NCI-H187 (cell line): ENCODE data around the gene CITED2.

Experiments
- DNase-seq, 2 experiments: peaks; one replicate each; lab custom pipeline; 2025; lab: John Stamatoyannopoulos, UW

CITED2 gene

GRCh38 chr6:139381216-139381865 lies 6.9 kb upstream of the CITED2 start:
- DNase-seq = no peak

- no peak for DNase-seq
Observed at GRCh38 chr6:139380611-139381010, 6.2 kb upstream of the CITED2 start.

GRCh38 chr6:139380168-139380567 lies 5.7 kb upstream of the CITED2 start:
- DNase-seq = no peak

- no peak for DNase-seq
Observed at GRCh38 chr6:139378882-139379341, 4.5 kb upstream of the CITED2 start.

- no peak for DNase-seq
Observed at GRCh38 chr6:139378226-139378625, 3.8 kb upstream of the CITED2 start.

GRCh38 chr6:139376604-139377218 lies 2.3 kb upstream of the CITED2 start:
- no peak for DNase-seq

GRCh38 chr6:139376017-139376330 lies 1.5 kb upstream of the CITED2 start:
- DNase-seq = no peak

- peak; percentile 64 to 93 for DNase-seq
Observed at GRCh38 chr6:139375226-139376016, 973 bp upstream of the CITED2 start.

GRCh38 chr6:139373928-139374356 lies 506 bp downstream of the CITED2 start:
- DNase-seq = no peak

- DNase-seq = peak; percentile 22 to 36
Observed at GRCh38 chr6:139373154-139373927, 1.1 kb downstream of the CITED2 start.

GRCh38 chr6:139372326-139373153 lies 1.9 kb downstream of the CITED2 start:
- DNase-seq = no peak

GRCh38 chr6:139371421-139372203 lies 2.8 kb downstream of the CITED2 start:
- DNase-seq = no peak

GRCh38 chr6:139370999-139371345 lies 3.5 kb downstream of the CITED2 start:
- DNase-seq = no peak

- DNase-seq = no peak
Observed at GRCh38 chr6:139370283-139370998, 4.0 kb downstream of the CITED2 start.

GRCh38 chr6:139369568-139370282 lies 4.7 kb downstream of the CITED2 start:
- DNase-seq = no peak

- DNase-seq = no peak
Observed at GRCh38 chr6:139369068-139369467, 5.4 kb downstream of the CITED2 start.

GRCh38 chr6:139368661-139369060 lies 5.8 kb downstream of the CITED2 start:
- DNase-seq = no peak

GRCh38 chr6:139367810-139368351 lies 6.6 kb downstream of the CITED2 start:
- no peak for DNase-seq

- DNase-seq = no peak
Observed at GRCh38 chr6:139364982-139365379, 9.5 kb downstream of the CITED2 start.
